HEK293 (cell line): Measurements from ENCODE around the gene CNN2.

Source experiments
- CTCF ChIA-PET: fragments of 350-600 bp; formaldehyde crosslinking; extraction: SDS; loops from one replicate; lab custom pipeline; 2021; ENCODE audit warnings: antibody characterized with exemption; lab: Yijun Ruan, JAX
- POLR2A ChIA-PET: fragments of 300-600 bp; formaldehyde crosslinking; extraction: SDS; loops from one replicate; lab custom pipeline; 2020; ENCODE audit warnings: antibody characterized with exemption, inconsistent platforms; lab: Yijun Ruan, JAX
- H3K27ac ChIP-seq: fragments of 200-500 bp; sonication (Bioruptor generic); 2 replicates; pipeline ENCODE4 v1.5.1; 2014; ENCODE audit warnings: low read depth, low read length, control low read depth, inconsistent platforms; ENCODE audit errors: extremely low read depth
- H3K36me3 ChIP-seq, 2 experiments: fragments of 200-500 bp in 1 of 2; sonication (Bioruptor generic) in 1 of 2; 1 replicate in 1 of 2; 2 replicates in 1 of 2; pipeline ENCODE4 v1.5.1; 2014 to 2017; ENCODE audit warnings: inconsistent platforms in 2 of 2, low read length in 2 of 2; ENCODE audit not compliant: control insufficient read depth in 2 of 2, insufficient read depth in 1 of 2
- H3K4me1 ChIP-seq: fragments of 200-500 bp; sonication (Bioruptor generic); 2 replicates; pipeline ENCODE4 v1.5.1; 2014; ENCODE audit warnings: mild to moderate bottlenecking, low read length, inconsistent platforms; ENCODE audit not compliant: control insufficient read depth, insufficient read depth
- H3K4me3 ChIP-seq: 2 replicates; pipeline ENCODE4 v1.5.1; 2011; ENCODE audit warnings: low read depth, mild to moderate bottlenecking, control low read depth, low read length, moderate library complexity
- H3K9me3 ChIP-seq: fragments of 200-500 bp; sonication (Bioruptor generic); 2 replicates; pipeline ENCODE4 v1.5.1; 2014; ENCODE audit warnings: low read depth, low read length, inconsistent platforms; ENCODE audit not compliant: control insufficient read depth, insufficient read depth
- GLI4 ChIP-seq: fragments of 450-650 bp; formaldehyde crosslinking; IDR thresholded peaks from 2 replicates; pipeline ENCODE4 v1.5.1; 2016; ENCODE audit warnings: missing biosample characterization, missing genetic modification characterization
- GLIS1 ChIP-seq: fragments of 450-650 bp; formaldehyde crosslinking; IDR thresholded peaks from 2 replicates; pipeline ENCODE4 v1.5.1; 2016; ENCODE audit warnings: missing biosample characterization, missing genetic modification characterization
- HIC1 ChIP-seq: fragments of 450-650 bp; formaldehyde crosslinking; IDR thresholded peaks from 2 replicates; pipeline ENCODE4 v1.5.1; 2016; ENCODE audit warnings: missing biosample characterization, missing genetic modification characterization
- KLF1 ChIP-seq: fragments of 450-650 bp; formaldehyde crosslinking; IDR thresholded peaks from 2 replicates; pipeline ENCODE4 v1.5.1; 2016; ENCODE audit warnings: missing biosample characterization, missing genetic modification characterization
- SCRT2 ChIP-seq: fragments of 450-650 bp; formaldehyde crosslinking; IDR thresholded peaks from 2 replicates; pipeline ENCODE4 v1.5.1; 2016; ENCODE audit warnings: missing biosample characterization, missing genetic modification characterization
- ZBTB10 ChIP-seq: fragments of 450-650 bp; formaldehyde crosslinking; IDR thresholded peaks from 2 replicates; pipeline ENCODE4 v1.5.1; 2016; ENCODE audit warnings: missing biosample characterization, missing genetic modification characterization
- ZFP3 ChIP-seq: fragments of 450-650 bp; formaldehyde crosslinking; IDR thresholded peaks from 2 replicates; pipeline ENCODE4 v1.5.1; 2016; ENCODE audit warnings: low read depth, missing biosample characterization, missing genetic modification characterization
- ZFP37 ChIP-seq: fragments of 450-650 bp; formaldehyde crosslinking; IDR thresholded peaks from 2 replicates; pipeline ENCODE4 v1.5.1; 2016; ENCODE audit warnings: missing biosample characterization, missing genetic modification characterization
- ZNF19 ChIP-seq: fragments of 450-650 bp; formaldehyde crosslinking; IDR thresholded peaks from 2 replicates; pipeline ENCODE4; 2016; ENCODE audit warnings: missing biosample characterization, missing genetic modification characterization, low read depth
- ZNF394 ChIP-seq: fragments of 450-650 bp; formaldehyde crosslinking; IDR thresholded peaks from 2 replicates; pipeline ENCODE4 v1.5.1; 2016; ENCODE audit warnings: missing biosample characterization, missing genetic modification characterization, mild to moderate bottlenecking, moderate library complexity, borderline replicate concordance
- ZNF404 ChIP-seq: fragments of 450-650 bp; formaldehyde crosslinking; IDR thresholded peaks from 2 replicates; pipeline ENCODE4 v1.5.1; 2017; ENCODE audit warnings: missing biosample characterization, missing genetic modification characterization
- ZNF513 ChIP-seq: fragments of 450-650 bp; IDR thresholded peaks from 2 replicates; pipeline ENCODE4 v1.5.1; 2018; ENCODE audit warnings: missing biosample characterization, missing genetic modification characterization
- ZNF548 ChIP-seq: fragments of 450-650 bp; formaldehyde crosslinking; IDR thresholded peaks from 2 replicates; pipeline ENCODE4 v1.5.1; 2016; ENCODE audit warnings: missing biosample characterization, missing genetic modification characterization
- ZNF660 ChIP-seq: fragments of 450-650 bp; IDR thresholded peaks from 2 replicates; pipeline ENCODE4 v1.5.1; 2018; ENCODE audit warnings: missing biosample characterization, mild to moderate bottlenecking, missing genetic modification characterization
- ZNF747 ChIP-seq: fragments of 450-650 bp; formaldehyde crosslinking; IDR thresholded peaks from 2 replicates; pipeline ENCODE4 v1.5.1; 2016; ENCODE audit warnings: missing biosample characterization, missing genetic modification characterization
- ZNF777 ChIP-seq: fragments of 450-650 bp; formaldehyde crosslinking; IDR thresholded peaks from 2 replicates; pipeline ENCODE4 v1.5.1; 2017; ENCODE audit warnings: missing biosample characterization, missing genetic modification characterization, borderline replicate concordance
- ZNF837 ChIP-seq: fragments of 450-650 bp; formaldehyde crosslinking; IDR thresholded peaks from 2 replicates; pipeline ENCODE4 v1.5.1; 2016; ENCODE audit warnings: missing biosample characterization, missing genetic modification characterization

Gene CNN2

GRCh38 chr19:1065606-1066109, 39.2 kb downstream of the CNN2 start:
- ChIA-PET POLR2A (interaction anchor here (1.0 to 1.2 kb wide), 2 partner anchors 19 to 20 kb away, joined by 3 to 4 read pairs; no protein-coding TSS in a partner anchor), CTCF (interaction anchor here (0.7 to 2.1 kb wide), 6 partner anchors 10 to 44 kb away, joined by 3 to 11 read pairs (median 5); partner anchors contain the start of genes ABCA7, CNN2 and RNU6-2)
- H3K4me1 ChIP-seq, result peaks cover 2% of the 10 kb centered on the region; the same call in 1 of the 2 replicates
- H3K4me3 ChIP-seq, result no peak overlapping the region
- peaks cover 0 to 3% of the 10 kb centered on the region in 2 experiments; a peak in 2 of 3 replicates for H3K36me3 ChIP-seq
- TF ChIP-seq ZNF747 (tag by site-specific recombination), result no peak
- 0 out of 2 replicates have a peak, but pooled peaks have one; percentile 13 for TF ChIP-seq ZNF394
- TF ChIP-seq ZFP37 (tag by site-specific recombination), result 0 out of 2 replicates have a peak, but pooled peaks have one; percentile 1
- peak; percentile 86 for TF ChIP-seq KLF1 (tag by site-specific recombination)
- TF ChIP-seq SCRT2 (tag by site-specific recombination), result 0 out of 2 replicates have a peak, but pooled peaks have one; percentile 28
- peak; percentile 84 for TF ChIP-seq HIC1
- 0 out of 2 replicates have a peak, but pooled peaks have one; percentile 9 for TF ChIP-seq GLIS1 (tag by site-specific recombination)
- TF ChIP-seq ZNF513, result no peak
- no peak for TF ChIP-seq ZNF19
- no peak for TF ChIP-seq ZNF777
- no peak for TF ChIP-seq ZNF404 (tag by site-specific recombination)
- TF ChIP-seq, all 188 proteins: peak for 6
- Histone ChIP-seq H3K9me3 (no peaks in the 10 kb centered on the region), H3K27ac (no peak overlapping the region)

- H3K4me3 ChIP-seq, result no peak overlapping the region
- CTCF ChIA-PET, result interaction anchor here (0.7 to 1.5 kb wide), 4 partner anchors 9 to 26 kb away, joined by 3 to 6 read pairs (median 4); partner anchors contain the start of gene ABCA7
- no peak overlapping the region for H3K27ac ChIP-seq
- POLR2A ChIA-PET, result interaction anchor here (0.6 to 1.5 kb wide), 7 partner anchors 18 to 100 kb away, joined by 3 to 6 read pairs (median 3); partner anchors contain the start of gene GPX4
- TF ChIP-seq ZNF837 (tag by site-specific recombination) (no peak), ZFP3 (tag by site-specific recombination) (no peak), ZBTB10 (tag by site-specific recombination) (0 out of 2 replicates have a peak, but pooled peaks have one; percentile 20), ZNF548 (tag by site-specific recombination) (no peak), GLI4 (tag by site-specific recombination) (no peak), ZNF660 (tag by site-specific recombination) (no peak)
- TF ChIP-seq, all 188 proteins: peak for 1
- Histone ChIP-seq H3K36me3 (peaks cover 0 to 3% of the 10 kb centered on the region in 2 experiments; a peak in 2 of 3 replicates), H3K9me3 (no peaks in the 10 kb centered on the region), H3K4me1 (peaks cover 2% of the 10 kb centered on the region; the same call in 1 of the 2 replicates)
These were observed 39.9 kb downstream of the CNN2 start for GRCh38 chr19:1066251-1066747.
